ENCODE measurements around the gene SPOP. TPM values are rescaled to one million over a fixed set of nuclear protein-coding genes. Genes with fewer than 3 reads are reported as not detected.

SPOP gene
- total and polyA plus RNA-seq, 9 of the 15 experiments (the other 6 are each of a cell fraction or from before 2014, with no cell fraction given), result 34.2 to 65.9 (median 39.7) TPM

DNA sequence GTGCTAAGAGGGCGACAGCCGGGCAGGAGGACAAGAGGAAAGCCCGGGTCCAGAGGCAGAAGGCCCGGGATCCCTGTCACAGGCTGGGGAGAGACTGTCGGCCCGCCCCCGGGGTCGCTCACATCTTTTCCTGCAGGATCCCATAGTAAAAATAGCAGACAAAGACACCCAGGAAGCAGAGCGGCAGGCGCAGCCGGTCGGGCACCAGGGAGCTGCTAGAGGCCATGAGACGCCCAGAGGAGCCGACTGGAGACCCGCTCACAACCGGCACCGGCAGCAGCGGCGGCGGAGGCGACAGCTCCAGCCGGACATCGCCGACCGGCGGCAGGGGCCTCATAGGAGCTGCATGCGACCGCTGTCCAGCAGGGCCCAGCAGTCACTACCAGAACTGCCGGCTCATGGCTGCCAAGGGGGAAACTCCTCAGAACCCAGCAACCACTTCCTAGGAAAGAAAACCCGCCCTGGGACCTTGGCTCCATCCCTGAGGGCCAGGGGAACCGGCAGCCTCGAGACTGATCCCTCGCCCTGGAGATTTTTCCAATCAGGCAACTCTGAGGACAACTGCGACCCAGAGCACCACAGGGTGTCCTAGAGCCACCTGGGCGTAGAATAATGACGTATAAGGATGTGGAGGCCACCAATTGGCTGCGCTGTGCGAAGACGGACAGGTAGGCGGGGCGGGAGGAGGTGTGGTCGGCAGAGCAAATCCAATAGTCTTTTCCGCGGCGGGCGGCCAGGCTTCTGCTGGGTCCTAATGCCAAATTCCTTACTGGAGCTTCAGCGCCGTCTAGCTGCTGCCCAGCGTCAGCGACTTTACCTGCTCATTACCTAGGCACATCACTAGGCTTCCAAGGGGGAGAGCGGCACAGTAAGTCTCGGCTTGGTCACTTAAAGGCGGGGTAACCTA, 30.0 kb upstream of the SPOP start, which contains the start of gene SLC35B1 (continued):
- TF ChIP-seq ZNF592 (IDR thresholded peaks at IDR 0.05) (no peak), ZNF282 (CRISPR knock-in tag; IDR thresholded peaks at IDR 0.05) (no peak), ELF4 (CRISPR knock-in tag; IDR thresholded peaks at IDR 0.05) (0 out of 2 replicates have a peak, but pooled peaks have one; percentile 16), ADNP (tag; IDR thresholded peaks at IDR 0.05) (no peak), RFX1 (IDR thresholded peaks at IDR 0.05) (no peak), DACH1 (IDR thresholded peaks at IDR 0.05; ENCODE audit: partially characterized antibody) (peak; percentile 97), NUFIP1 (IDR thresholded peaks at IDR 0.05; ENCODE audit: partially characterized antibody) (no peak), ZNF511 (CRISPR knock-in tag; IDR thresholded peaks at IDR 0.05) (no peak; the same call in 1 of the 2 replicates), MBD1 (CRISPR knock-in tag; IDR thresholded peaks at IDR 0.05) (no peak), PHF20 (IDR thresholded peaks at IDR 0.05; ENCODE audit: partially characterized antibody) (peak; percentile 97), SRF (CRISPR knock-in tag; IDR thresholded peaks at IDR 0.05) (peak in 1 of 2 experiments; percentile 30; a peak in 1 of 4 replicates), XRCC3 (IDR thresholded peaks at IDR 0.05) (no peak), ZNF347 (CRISPR knock-in tag; IDR thresholded peaks at IDR 0.05; ENCODE audit: low read depth) (no peak), NBN (IDR thresholded peaks at IDR 0.05; ENCODE audit: low read depth) (peak; percentile 91), SMARCE1 (IDR thresholded peaks at IDR 0.05) (0 out of 2 replicates have a peak, but pooled peaks have one; percentile 22), VEZF1 (CRISPR knock-in tag; IDR thresholded peaks at IDR 0.05) (peak; percentile 53), DDX20 (tag; IDR thresholded peaks at IDR 0.05; ENCODE audit: low read depth) (no peak), POLR3A (IDR thresholded peaks at IDR 0.05; ENCODE audit: borderline replicate concordance, extremely low read depth, insufficient read depth, insufficient read length) (no peak)
- TF ChIP-seq, protein P1, sequence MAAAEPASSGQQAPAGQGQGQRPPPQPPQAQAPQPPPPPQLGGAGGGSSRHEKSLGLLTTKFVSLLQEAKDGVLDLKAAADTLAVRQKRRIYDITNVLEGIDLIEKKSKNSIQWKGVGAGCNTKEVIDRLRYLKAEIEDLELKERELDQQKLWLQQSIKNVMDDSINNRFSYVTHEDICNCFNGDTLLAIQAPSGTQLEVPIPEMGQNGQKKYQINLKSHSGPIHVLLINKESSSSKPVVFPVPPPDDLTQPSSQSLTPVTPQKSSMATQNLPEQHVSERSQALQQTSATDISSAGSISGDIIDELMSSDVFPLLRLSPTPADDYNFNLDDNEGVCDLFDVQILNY (CRISPR knock-in tag; IDR thresholded peaks at IDR 0.05), result no peak
